Pancreas (tissue), 10 donors: ENCODE results near the gene GDF11. TPM values are rescaled to one million over a fixed set of nuclear protein-coding genes. Genes with fewer than 3 reads are reported as not detected.
A peak's percentile ranks its signal among the peaks of the same experiment; 100 is the strongest.

Experiments used
- ATAC-seq, 4 donors: fragments of 200-7000 bp; cut with Tn5 transposase; one replicate each; pipeline versions ENCODE4 v1.8.0 to v1.9.1; 2020; ENCODE audit warnings: mild to moderate bottlenecking in 4 of 4, moderate library complexity in 4 of 4
- DNase-seq, 6 donors: peaks; one replicate each; pipeline ENCODE4 v3.0.0-alpha.2; 2020
- FAIRE-seq: peaks from 2 replicates; lab custom pipeline; 2012; peaks lifted over from hg19 to GRCh38; lab: Jason Lieb, UNC
- H3K27ac ChIP-seq, 4 donors: fragments of 200-600 bp; sonication (generic); 1 replicate in 3 of 4; 2 replicates in 1 of 4; pipeline versions ENCODE4 v1.5.0 to v1.8.0; 2020
- H3K27me3 ChIP-seq, 4 donors: fragments of 200-600 bp; one replicate each; pipeline ENCODE4 v1.8.0; 2021
- H3K36me3 ChIP-seq, 3 donors: fragments of 200-600 bp; sonication (generic) in 1 of 3; one replicate each; pipeline versions ENCODE4 v1.5.0 to v1.8.0; 2020 to 2021
- H3K4me1 ChIP-seq, 3 donors: fragments of 200-600 bp; one replicate each; pipeline ENCODE4 v1.8.0; 2021
- H3K4me3 ChIP-seq, 4 donors: fragments of 200-600 bp; sonication (generic) in 2 of 4; one replicate each; pipeline versions ENCODE4 v1.5.0 to v1.8.0; 2020 to 2021
- H3K9me3 ChIP-seq, 4 donors: fragments of 200-600 bp; one replicate each; pipeline ENCODE4 v1.8.0; 2021
- CTCF ChIP-seq, 4 donors: fragments of 200-600 bp; sonication (generic) in 3 of 4; IDR thresholded peaks; one replicate each; pipeline versions ENCODE4 v1.5.0 to v1.8.0; 2021; ENCODE audit warnings: antibody characterized with exemption in 4 of 4
- WGBS, 2 donors: extraction: QIAGEN DNeasy Blood & Tissue Kit; methylation state at CpG; one replicate each; pipeline ENCODE4 v1.1.7; 2013; 5-methylcytosine and 5-hydroxymethylcytosine counted together
- intact Hi-C, 3 donors: fragments of 100-400 bp; cut with DNase I; formaldehyde crosslinking; loops; one replicate each; pipeline versions ENCODE4 v1.11.1 to v1.14.2; 2022
- polyA plus RNA-seq, 2 donors: library from polyadenylated mRNA; stranded (reverse); fragments of 200-250 nt; gene quantifications; one replicate each; pipeline ENCODE4 v1.2.3, GENCODE V29; 2013
- total RNA-seq, 6 donors: library from RNA; stranded (reverse); fragmentation: NEBNext Ultra II Directional in 4 of 6; extraction: Animal tissue kit (Norgen Biotek cat#: 25700) in 4 of 6; gene quantifications; one replicate each; pipeline versions ENCODE4 v1.2.1 to v1.2.4, GENCODE V29; 2021 to 2023
- donor health status: healthy with polysubstance abuse.
- donor health status: DM: no; HTN: no; CAD: no; lungs with moderate emphysema.
- donor health status: DM: no; HTN: no; CAD: no.
- donor health status: control.
- donor health status: control.
- donor health status: Bipolar disorder and iron deficiency.
- donor health status: DM: yes; HTN: yes; CAD: no.
- donor health status: DM: no; HTN: no; CAD: no.
- donor health status: DM: no; HTN: no; CAD: no.
- donor health status: DM: yes; HTN: yes; CAD: no.

The GDF11 gene
- total and polyA plus RNA-seq, 8 donors: 0.91 to 3.5 (median 1.3) TPM

- 0% methylated on average over 43 to 61 of the region's 61 CpGs for WGBS, 2 donors
- ATAC-seq: peak; percentile 77 to 87 (median 84)
- no peak for TF ChIP-seq CTCF (IDR thresholded peaks at IDR 0.05)
- Histone ChIP-seq H3K27ac (peak within 1 kb of the TSS; percentile 89 to 99 (median 97)), H3K27me3 (no peaks in the 10 kb centered on the region), H3K36me3 (peaks cover 4 to 13% (median 6%) of the 10 kb centered on the region in 3 donors), H3K4me3 (peak within 1 kb of the TSS; percentile 57 to 87 (median 70)), H3K9me3 (no peaks in the 10 kb centered on the region), H3K4me1 (peaks cover 7 to 37% (median 9%) of the 10 kb centered on the region in 3 donors)
- intact Hi-C loops: no loop called here
- no peak for FAIRE-seq
- DNase-seq: peak; percentile 87 to 96 (median 92)
Observed at GRCh38 chr12:55728939-55729818, 13.7 kb upstream of the GDF11 start, which contains the start of gene CD63. TSS of gene CD63 (minus strand) at chr12:55729009. CDS start at chr12:55728341, 668 bp downstream.

- Histone ChIP-seq H3K36me3 (peaks cover 4 to 6% (median 4%) of the 10 kb centered on the region in 3 donors), H3K4me3 (peak overlapping the region; percentile 57 to 87 (median 70)), H3K27me3 (no peaks in the 10 kb centered on the region), H3K4me1 (peaks cover 7 to 28% (median 9%) of the 10 kb centered on the region in 3 donors), H3K9me3 (no peaks in the 10 kb centered on the region), H3K27ac (peak overlapping the region; percentile 89 to 99 (median 97))
- peak in 2 of 4 donors; percentile 2 to 3 for ATAC-seq
- intact Hi-C loops: loop anchor here in 1 of 3 donors (10.0 kb wide), 1 partner anchor 305 kb away; no protein-coding TSS in a partner anchor
- 11 to 12% methylated on average over 19 of the region's 19 CpGs for WGBS, 2 donors
- TF ChIP-seq CTCF (IDR thresholded peaks at IDR 0.05): no peak
- DNase-seq: no peak
- no peak for FAIRE-seq
Observed at GRCh38 chr12:55729819-55730818, 12.8 kb upstream of the GDF11 start.

- no peak overlapping the region for H3K27ac ChIP-seq
- no peaks in the 10 kb centered on the region for H3K9me3 ChIP-seq
- FAIRE-seq (no peak), ATAC-seq (no peak), DNase-seq (peak in 1 of 6 donors; percentile 10)
- H3K27me3 ChIP-seq: no peaks in the 10 kb centered on the region
- 76 to 80% methylated on average over 4 of the region's 4 CpGs for WGBS, 2 donors
- H3K36me3 ChIP-seq: no peaks in the 10 kb centered on the region
- peaks cover 1 to 12% (median 7%) of the 10 kb centered on the region in 3 donors for H3K4me1 ChIP-seq
- no peak for TF ChIP-seq CTCF (IDR thresholded peaks at IDR 0.05)
- intact Hi-C loops: loop anchor here in 1 of 3 donors (10.0 kb wide), 1 partner anchor 303 kb away; no protein-coding TSS in a partner anchor
- H3K4me3 ChIP-seq: no peak overlapping the region
Observed at GRCh38 chr12:55732288-55732687, 10.6 kb upstream of the GDF11 start.

- no peak for ATAC-seq
- intact Hi-C loops: loop anchor here in 1 of 3 donors (10.0 kb wide), 1 partner anchor 302 kb away; no protein-coding TSS in a partner anchor
- no peak for TF ChIP-seq CTCF (IDR thresholded peaks at IDR 0.05)
- Histone ChIP-seq H3K4me3 (no peak overlapping the region), H3K36me3 (no peaks in the 10 kb centered on the region), H3K4me1 (peaks cover 0 to 12% (median 10%) of the 10 kb centered on the region in 3 donors), H3K27me3 (no peaks in the 10 kb centered on the region), H3K9me3 (no peaks in the 10 kb centered on the region), H3K27ac (no peak overlapping the region)
- WGBS, 2 donors: 86 to 88% methylated on average over 14 of the region's 14 CpGs
- DNase-seq: no peak
- FAIRE-seq: no peak
Observed at GRCh38 chr12:55733021-55733555, 9.8 kb upstream of the GDF11 start.
